PC-9 (cell line): Measurements from ENCODE around the gene DNAAF5. TPM values are rescaled to one million over a fixed set of nuclear protein-coding genes. Genes with fewer than 3 reads are reported as not detected.

Source experiments
- BruUV-seq: library from RNA; stranded (reverse); fragments of 400-500 nt; replicated peaks from 2 replicates; lab custom pipeline; 2021; lab: Mats Ljungman, UMichigan
- CTCF ChIA-PET: fragments of 300-600 bp; sonication (Branson Sonifier 250); formaldehyde crosslinking; loops from one replicate; lab custom pipeline; 2022; ENCODE audit warnings: antibody characterized with exemption; lab: Charles Lee
- POLR2A ChIA-PET: fragments of 300-600 bp; sonication (Branson Sonifier 250); formaldehyde crosslinking; loops from one replicate; lab custom pipeline; 2022; ENCODE audit warnings: antibody characterized with exemption; ENCODE audit not compliant: unreplicated experiment; lab: Charles Lee
- DNase-seq, 2 experiments: peaks; one replicate each; pipeline versions ENCODE4 v3.0.0 to v3.0.0-alpha.2; 2015 to 2022; ENCODE audit warnings: mixed read lengths in 1 of 2
- H2AFZ ChIP-seq: fragments of 200-600 bp; sonication (generic); 2 replicates; pipeline ENCODE4 v1.8.1; 2017; ENCODE audit warnings: antibody characterized with exemption
- H3F3A ChIP-seq: fragments of 200-600 bp; sonication (generic); 2 replicates; pipeline ENCODE4 v1.8.1; 2017; ENCODE audit warnings: antibody characterized with exemption, mild to moderate bottlenecking, low read depth; ENCODE audit not compliant: insufficient read depth
- H3K27ac ChIP-seq: fragments of 200-600 bp; sonication (generic); 2 replicates; pipeline ENCODE4 v1.6.1; 2016; ENCODE audit warnings: mixed run types
- H3K27me3 ChIP-seq: fragments of 200-600 bp; sonication (generic); 2 replicates; pipeline ENCODE4 v1.6.1; 2016; ENCODE audit warnings: low read depth, mixed run types; ENCODE audit not compliant: insufficient read depth
- H3K36me3 ChIP-seq: fragments of 200-600 bp; sonication (generic); 2 replicates; pipeline ENCODE4 v1.6.1; 2016; ENCODE audit warnings: low read depth, mixed run types
- H3K4me1 ChIP-seq: fragments of 200-600 bp; sonication (generic); replicated peaks from 2 replicates; pipeline ENCODE4 v1.6.1; 2016; ENCODE audit warnings: mixed run types; ENCODE audit not compliant: insufficient read depth
- H3K4me2 ChIP-seq: fragments of 200-600 bp; sonication (generic); 2 replicates; pipeline ENCODE4 v1.6.1; 2017; ENCODE audit warnings: mixed run types
- H3K4me3 ChIP-seq: fragments of 200-600 bp; sonication (generic); 2 replicates; pipeline ENCODE4 v1.6.1; 2016; ENCODE audit warnings: mixed run types
- H3K79me2 ChIP-seq: fragments of 200-600 bp; sonication (generic); 2 replicates; pipeline ENCODE4 v1.6.1; 2017; ENCODE audit warnings: low read depth, mixed run types
- H3K9me2 ChIP-seq: fragments of 200-600 bp; sonication (generic); 2 replicates; pipeline ENCODE4 v1.8.1; 2017; ENCODE audit warnings: mild to moderate bottlenecking; ENCODE audit not compliant: insufficient read depth
- H3K9me3 ChIP-seq: fragments of 200-600 bp; sonication (generic); 2 replicates; pipeline ENCODE4 v1.8.1; 2016; ENCODE audit warnings: low read depth; ENCODE audit not compliant: insufficient read depth
- H4K20me1 ChIP-seq: fragments of 200-600 bp; sonication (generic); 2 replicates; pipeline ENCODE4 v1.8.1; 2017; ENCODE audit not compliant: insufficient read depth
- CTCF ChIP-seq: fragments of 200-600 bp; sonication (generic); conservative IDR thresholded peaks from 2 replicates; pipeline ENCODE4 v1.6.1; 2017; ENCODE audit warnings: mixed run types, antibody characterized with exemption, mild to moderate bottlenecking, moderate library complexity
- EZH2 ChIP-seq: fragments of 200-600 bp; sonication (generic); IDR thresholded peaks from 2 replicates; pipeline ENCODE4 v1.8.0; 2017; ENCODE audit warnings: antibody characterized with exemption, low read depth
- intact Hi-C: fragments of 100-400 bp; cut with micrococcal nuclease; formaldehyde crosslinking; loops from one replicate; pipeline ENCODE4 v1.10.0; 2022; ENCODE audit not compliant: unreplicated experiment
- total RNA-seq: library from RNA; stranded (reverse); gene quantifications from 2 replicates; pipeline ENCODE4 v1.2.3, GENCODE V29; 2021

DNAAF5 gene
- total RNA-seq, 1 experiment from 2014 or later = 63.2 TPM

DNA sequence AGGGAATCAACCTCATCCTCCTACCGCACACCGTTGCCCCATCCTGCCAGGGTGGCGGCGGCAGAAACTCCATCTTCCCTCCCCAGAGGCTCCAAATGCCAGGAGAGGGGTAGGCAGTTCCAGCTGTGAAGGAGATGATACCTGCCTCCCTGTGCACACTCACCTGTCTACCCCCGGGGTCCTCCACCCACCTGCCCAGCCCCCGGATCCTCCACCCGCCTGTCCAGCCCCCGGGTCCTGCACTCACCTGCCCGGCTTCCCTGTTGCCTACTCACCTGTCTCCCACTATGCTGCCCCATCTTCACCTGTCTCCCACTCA lies 13.4 kb upstream of the DNAAF5 start:
- peaks cover 51% of the 10 kb centered on the region for H4K20me1 ChIP-seq
- DNase-seq = no peak
- TF ChIP-seq CTCF = no peak
- no peak for TF ChIP-seq EZH2
- no peak overlapping the region for H2AFZ ChIP-seq
- no peak overlapping the region for H3K4me2 ChIP-seq
- H3K4me3 ChIP-seq = no peak overlapping the region
- 0 out of 2 replicates have a peak, but pooled peaks cover 13% of the 10 kb centered on the region for H3F3A ChIP-seq
- H3K4me1 ChIP-seq = no peaks in the 10 kb centered on the region
- H3K27me3 ChIP-seq = no peaks in the 10 kb centered on the region
- H3K79me2 ChIP-seq = no peaks in the 10 kb centered on the region
- POLR2A ChIA-PET = no interaction called here
- H3K27ac ChIP-seq = no peak overlapping the region
- BruUV-seq = no TSS peak
- no peaks in the 10 kb centered on the region for H3K36me3 ChIP-seq
- CTCF ChIA-PET = no interaction called here
- no peaks in the 10 kb centered on the region for H3K9me2 ChIP-seq
- H3K9me3 ChIP-seq = no peaks in the 10 kb centered on the region
- intact Hi-C loops = no loop called here

- Histone ChIP-seq H3K27me3 (no peaks in the 10 kb centered on the region), H3K36me3 (no peaks in the 10 kb centered on the region), H3K27ac (no peak overlapping the region), H3K4me1 (no peaks in the 10 kb centered on the region), H3K9me3 (no peaks in the 10 kb centered on the region), H3K4me3 (no peak overlapping the region), H2AFZ (no peak overlapping the region), H3K9me2 (no peaks in the 10 kb centered on the region), H3K4me2 (no peak overlapping the region), H3F3A (0 out of 2 replicates have a peak, but pooled peaks cover 11% of the 10 kb centered on the region), H4K20me1 (peaks cover 46% of the 10 kb centered on the region), H3K79me2 (no peaks in the 10 kb centered on the region)
- no peak for DNase-seq
- BruUV-seq = no TSS peak
- ChIA-PET POLR2A (no interaction called here), CTCF (no interaction called here)
- TF ChIP-seq CTCF = no peak
- intact Hi-C loops = no loop called here
These were observed 12.8 kb upstream of the DNAAF5 start for GRCh38 chr7:713488-714230.

DNA sequence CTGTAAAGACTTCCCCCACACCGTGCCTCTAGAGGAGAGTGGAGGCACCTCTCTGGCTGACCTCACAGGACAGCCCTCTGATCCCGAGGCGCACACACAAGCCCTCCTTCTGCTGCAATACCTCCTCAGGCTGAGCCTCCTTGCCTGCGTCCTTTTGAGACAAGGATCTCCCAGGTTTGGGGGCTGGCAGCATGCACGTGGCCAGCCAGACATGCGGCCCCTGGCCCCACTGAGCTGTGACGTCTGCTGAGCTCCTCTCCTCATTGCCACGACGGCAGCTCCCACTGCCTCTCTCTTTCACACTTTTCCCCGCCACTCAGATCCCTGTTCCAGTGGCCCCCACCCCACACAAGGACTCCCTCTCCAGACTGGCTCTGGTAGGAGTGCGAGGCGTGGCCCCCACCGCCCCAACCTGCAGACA lies 12.2 kb upstream of the DNAAF5 start:
- H3K4me2 ChIP-seq = no peak overlapping the region
- POLR2A ChIA-PET = no interaction called here
- DNase-seq = no peak

More for the DNA sequence above, 12.2 kb upstream of the DNAAF5 start:
- H3F3A ChIP-seq = 0 out of 2 replicates have a peak, but pooled peaks cover 7% of the 10 kb centered on the region
- H3K27ac ChIP-seq = no peak overlapping the region
- peaks cover 45% of the 10 kb centered on the region for H4K20me1 ChIP-seq
- no peaks in the 10 kb centered on the region for H3K27me3 ChIP-seq
- H2AFZ ChIP-seq = no peak overlapping the region
- intact Hi-C loops = no loop called here
- BruUV-seq = no TSS peak
- no peaks in the 10 kb centered on the region for H3K9me3 ChIP-seq
- CTCF ChIA-PET = no interaction called here
- H3K4me1 ChIP-seq = no peaks in the 10 kb centered on the region
- H3K9me2 ChIP-seq = no peaks in the 10 kb centered on the region
- no peak overlapping the region for H3K4me3 ChIP-seq
- H3K36me3 ChIP-seq = no peaks in the 10 kb centered on the region
- H3K79me2 ChIP-seq = no peaks in the 10 kb centered on the region
- TF ChIP-seq EZH2 (no peak), CTCF (no peak)
